HG03378 (cell line): ENCODE results near the gene TTPAL.

Experiments used
- ATAC-seq: cut with Tn5 transposase; IDR thresholded peaks from one replicate; pipeline ENCODE4 v1.9.1; 2021; ENCODE audit warnings: mild to moderate bottlenecking, moderate library complexity; ENCODE audit not compliant: unreplicated experiment

Gene TTPAL

DNA sequence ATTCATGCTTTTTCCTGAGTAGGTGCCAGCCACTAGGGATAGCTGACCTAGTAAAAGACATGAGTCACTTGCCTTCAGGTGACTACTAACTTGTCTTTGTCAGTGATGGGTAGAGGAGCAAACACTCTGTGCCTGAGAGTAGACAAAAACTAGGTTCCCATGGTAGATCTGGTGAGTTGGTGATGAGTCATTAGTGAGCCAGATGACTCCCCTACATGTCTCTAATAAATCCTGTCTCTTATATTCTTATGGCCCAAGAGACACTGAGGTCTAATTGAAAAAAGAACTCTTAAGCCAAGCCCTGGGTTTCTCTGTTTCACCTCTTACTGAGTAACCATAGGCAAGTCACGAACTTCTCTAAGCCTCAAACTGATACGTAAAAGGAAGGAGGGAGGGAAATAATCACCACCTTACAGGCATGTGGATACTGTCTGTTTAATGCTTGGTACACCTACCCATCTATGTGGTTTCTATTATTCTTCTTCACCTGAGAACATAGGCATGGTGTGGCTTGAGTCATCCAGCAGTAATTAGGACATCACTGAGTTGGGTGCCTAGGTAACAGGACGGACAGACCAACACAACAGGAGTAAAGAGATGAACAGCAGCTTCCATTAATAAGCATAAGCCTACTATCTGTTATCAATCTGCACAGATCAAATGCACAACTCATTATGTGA lies 20.3 kb downstream of the TTPAL start:
- no peak for ATAC-seq

DNA sequence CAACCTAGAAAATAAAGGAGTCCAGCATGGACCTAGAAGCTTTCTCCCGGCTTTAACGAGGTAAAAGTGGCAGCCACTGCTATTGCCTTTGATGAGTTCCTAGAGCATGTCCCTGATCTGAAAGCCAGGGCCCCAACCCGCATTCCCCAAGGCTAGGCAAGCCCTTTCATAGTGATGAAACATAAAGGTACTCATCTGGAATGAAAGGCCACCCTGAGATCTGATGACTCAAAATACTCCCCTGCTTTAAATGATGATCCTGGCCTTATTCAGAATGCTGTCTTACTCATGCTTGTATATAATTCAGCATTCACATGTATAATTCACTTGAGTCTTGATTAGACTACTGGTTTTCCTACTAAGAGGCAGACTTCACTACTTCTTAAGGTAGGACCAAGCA lies 21.3 kb downstream of the TTPAL start:
- ATAC-seq, result no peak

DNA sequence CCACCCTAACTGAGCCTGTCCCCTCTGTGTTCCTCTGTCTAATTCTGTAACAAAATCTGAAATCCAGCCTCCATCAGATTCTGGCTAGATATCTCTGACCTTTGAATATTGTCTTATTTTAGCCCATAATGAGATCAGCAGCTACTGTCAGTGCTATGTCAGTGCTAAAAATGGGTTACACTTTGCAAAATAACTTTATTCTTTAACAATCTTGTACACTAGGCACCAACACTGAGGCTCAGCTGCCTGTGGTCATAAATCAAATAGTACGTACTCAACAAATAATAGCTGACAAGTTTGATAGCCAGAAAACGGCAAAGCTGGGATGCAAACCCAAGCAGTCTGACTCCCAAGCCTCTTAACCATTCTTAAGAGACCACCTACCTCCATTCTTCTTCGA lies 22.1 kb downstream of the TTPAL start:
- no peak for ATAC-seq

DNA sequence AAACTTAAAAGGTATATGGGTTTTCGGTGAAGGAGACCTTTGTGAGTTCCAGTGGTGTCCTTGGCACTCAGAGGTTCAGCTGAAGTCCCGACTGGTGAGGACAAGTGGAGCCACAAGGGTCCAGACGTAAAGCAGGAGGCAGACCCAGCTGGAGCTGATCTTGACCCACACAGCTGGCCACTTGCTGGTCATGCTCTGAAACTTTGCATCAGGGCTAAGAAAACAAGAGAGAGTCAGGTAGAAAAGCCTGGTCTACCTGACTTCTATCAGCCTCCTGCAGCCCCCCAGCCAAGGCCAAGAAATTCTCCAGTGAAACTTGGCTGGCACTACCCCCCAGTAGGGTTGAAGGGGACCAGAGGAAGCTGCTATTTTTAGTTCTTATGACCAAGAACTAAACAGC lies 24.5 kb downstream of the TTPAL start:
- no peak for ATAC-seq

DNA sequence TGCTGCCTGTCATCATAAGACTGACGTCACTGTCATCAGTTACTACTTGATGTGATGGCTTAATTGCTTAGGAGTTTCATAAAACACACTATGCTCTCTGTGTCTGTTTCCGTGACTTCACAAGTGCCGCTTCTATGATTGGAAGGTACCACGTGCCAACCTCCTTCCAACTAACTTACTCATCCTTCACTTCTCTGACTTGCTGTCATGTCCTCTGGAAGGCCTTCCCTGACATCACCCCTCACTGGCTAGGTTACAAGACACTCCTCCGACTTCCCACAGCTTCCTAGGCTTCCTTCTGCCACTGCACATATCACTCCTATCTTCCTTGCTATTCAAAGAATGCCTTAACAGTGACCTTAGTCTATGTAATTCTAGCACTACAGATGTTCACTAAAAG lies 25.8 kb downstream of the TTPAL start:
- ATAC-seq, result no peak

DNA sequence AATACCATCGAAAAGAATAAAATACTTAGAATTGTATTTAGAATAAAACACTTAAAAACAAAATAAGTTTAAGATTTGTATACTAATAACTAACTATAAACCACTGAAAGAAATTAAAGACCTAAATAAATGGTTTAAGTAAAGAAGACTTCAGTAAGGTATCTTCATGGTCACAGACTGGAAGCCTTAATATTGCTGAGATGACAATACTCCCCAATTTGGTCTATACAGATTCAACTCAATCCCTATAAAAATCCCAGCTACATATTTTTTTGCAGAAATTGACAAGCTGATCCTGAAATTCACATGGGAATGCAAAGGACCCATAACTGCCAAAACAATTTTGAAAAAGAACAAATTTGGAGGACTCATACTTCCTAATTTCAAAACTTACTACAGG lies 27.3 kb downstream of the TTPAL start:
- ATAC-seq, result no peak

DNA sequence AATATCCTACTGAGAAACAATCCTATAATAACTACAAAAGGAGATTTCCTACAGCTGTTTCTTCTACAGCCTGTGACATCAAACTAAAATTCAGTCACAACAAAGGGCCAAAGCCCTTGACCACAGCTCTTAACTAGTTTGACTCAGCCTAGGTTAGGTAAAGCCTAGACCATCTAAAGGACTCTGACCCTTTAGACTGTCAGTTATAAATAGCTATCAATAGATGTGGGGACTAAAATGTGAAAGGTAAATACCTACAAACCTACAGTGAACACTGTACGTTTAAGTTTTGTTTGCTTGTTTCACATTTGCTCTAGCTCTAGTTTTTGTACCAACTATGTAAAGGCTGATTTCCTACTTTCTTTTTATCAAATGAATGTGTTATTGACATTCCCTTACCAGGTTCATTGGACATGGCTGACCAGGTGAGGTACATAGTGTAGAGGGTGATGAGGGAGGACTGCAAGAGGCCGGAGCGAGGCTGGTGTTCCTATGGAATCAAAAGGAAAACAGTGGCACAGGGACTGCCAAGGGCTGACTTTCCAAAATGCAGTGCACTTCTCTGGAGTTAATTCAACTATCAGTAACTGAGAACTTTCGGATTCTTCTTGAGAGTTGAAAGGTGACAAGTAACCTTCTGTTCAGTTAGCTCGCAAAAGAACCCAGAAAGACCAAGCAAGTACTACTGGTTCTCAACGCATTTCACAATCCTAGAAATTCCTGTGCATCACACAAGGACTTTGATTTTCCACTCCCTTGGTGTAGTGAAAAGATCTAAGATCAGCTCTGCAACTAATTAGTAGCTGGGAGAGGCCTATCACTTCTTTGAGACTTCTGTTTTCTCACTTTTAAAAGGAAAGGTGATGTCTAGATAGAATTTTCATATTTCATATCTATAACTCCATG lies 29.0 kb downstream of the TTPAL start:
- no peak for ATAC-seq

DNA sequence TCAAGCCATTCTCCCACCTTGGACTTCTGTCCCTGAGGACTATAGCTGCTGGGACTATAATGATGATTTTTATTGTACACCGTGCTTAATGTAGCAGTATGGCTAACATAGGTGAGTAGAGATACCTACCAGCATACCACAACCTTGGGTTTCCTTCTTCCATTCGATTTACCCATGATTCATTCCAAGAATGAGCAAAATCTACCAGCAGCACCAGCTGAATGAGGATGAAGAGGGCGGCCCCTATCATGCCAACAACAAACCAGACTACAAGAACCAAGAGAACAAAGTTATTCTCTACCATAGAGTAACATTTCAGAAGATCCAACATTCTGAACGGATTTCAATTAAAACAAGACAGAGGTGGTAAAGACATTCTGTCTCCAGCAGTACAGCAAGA lies 34.1 kb downstream of the TTPAL start:
- ATAC-seq, result no peak

DNA sequence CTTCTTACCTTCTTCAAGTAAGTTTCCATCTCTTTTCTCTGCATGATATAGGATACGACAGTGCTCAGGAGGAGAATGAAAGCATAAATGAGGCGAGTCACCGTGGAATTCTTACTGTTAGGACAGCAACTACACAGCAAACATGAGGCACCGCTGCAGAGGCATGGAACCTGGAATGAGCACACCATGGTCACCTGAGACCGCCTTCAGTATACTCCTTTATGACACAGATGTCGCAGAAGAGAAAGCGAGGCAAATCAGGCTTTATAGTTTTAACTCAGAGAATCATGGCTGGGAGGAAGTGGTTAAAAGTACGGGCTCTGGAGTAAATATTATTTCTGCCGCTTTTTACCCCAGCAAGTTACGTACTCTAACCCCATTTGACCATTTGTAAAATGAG lies 38.2 kb downstream of the TTPAL start:
- ATAC-seq, result no peak

DNA sequence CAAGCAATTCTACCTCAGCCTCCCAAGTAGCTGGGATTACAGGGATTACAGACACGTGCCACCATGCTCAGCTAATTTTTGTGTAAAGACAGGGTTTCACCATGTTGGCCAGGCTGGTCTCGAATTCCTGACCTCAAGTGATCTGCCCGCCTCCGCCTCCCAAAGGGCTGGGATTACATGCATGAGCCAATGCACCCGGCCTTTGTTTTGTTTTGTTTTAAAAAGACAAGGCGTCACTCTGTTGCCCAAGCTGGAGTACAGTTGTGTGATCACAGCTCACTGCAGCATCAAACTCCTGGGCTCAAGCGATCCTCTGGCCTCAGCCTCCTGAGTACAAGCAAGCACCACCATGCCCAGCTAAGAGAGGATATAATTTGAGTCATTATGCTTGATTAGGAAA lies 40.8 kb downstream of the TTPAL start:
- no peak for ATAC-seq

DNA sequence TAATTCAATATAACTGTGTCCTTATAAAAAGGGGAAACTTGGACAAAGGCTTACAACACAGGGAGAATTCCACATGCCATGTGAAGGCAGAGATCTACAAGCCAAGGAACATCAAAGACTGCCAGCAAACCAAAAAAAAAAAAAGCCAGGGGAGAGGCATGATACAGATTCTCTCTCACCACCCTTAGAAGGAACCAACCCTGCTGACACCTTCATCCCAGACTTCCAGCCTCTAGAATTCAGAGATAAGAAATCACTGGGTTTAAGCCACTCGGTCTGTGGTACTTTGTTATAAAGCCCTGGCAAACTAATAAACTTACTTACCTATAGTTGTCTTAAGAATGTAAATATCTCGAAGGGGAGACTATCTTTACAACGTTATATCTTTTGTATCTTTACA lies 41.8 kb downstream of the TTPAL start:
- no peak for ATAC-seq

DNA sequence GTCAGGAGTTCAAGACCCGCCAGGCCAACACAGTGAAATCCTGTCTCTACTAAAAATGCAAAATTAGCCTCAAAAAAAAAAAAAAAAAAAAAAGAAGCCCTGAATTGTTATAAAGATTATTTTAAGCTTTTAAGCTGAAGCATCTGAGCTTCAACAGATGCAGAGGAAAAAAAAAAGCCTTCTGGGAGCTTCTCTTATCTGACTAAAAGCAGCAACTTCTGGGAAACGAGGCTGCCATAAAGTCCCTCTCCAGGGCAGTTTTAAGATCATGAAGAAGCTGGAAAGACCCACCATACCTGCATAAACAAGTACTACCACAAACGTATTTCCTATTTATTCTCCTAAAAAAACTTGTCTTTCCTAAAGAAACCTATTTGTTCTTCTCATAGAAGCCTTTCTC lies 42.6 kb downstream of the TTPAL start:
- ATAC-seq, result no peak

DNA sequence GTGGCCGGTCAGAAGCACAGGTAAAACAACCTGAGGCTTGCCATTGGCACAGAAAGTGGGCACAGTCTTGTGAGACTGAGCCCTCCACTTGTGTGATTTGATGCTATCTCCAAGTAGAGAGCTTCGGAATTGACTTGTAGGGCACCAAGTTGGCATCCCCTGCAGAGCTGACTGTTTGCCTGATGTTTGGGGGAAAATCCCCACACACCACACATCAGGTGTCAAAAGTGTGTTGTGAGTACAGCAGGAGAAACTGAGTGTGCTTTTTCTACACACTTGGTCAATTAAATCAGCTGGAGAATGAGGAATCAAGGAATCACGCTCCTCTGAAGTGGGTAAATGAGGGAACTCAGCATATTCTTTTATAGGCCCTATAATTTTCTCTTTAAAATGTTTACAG lies 45.2 kb downstream of the TTPAL start:
- no peak for ATAC-seq

DNA sequence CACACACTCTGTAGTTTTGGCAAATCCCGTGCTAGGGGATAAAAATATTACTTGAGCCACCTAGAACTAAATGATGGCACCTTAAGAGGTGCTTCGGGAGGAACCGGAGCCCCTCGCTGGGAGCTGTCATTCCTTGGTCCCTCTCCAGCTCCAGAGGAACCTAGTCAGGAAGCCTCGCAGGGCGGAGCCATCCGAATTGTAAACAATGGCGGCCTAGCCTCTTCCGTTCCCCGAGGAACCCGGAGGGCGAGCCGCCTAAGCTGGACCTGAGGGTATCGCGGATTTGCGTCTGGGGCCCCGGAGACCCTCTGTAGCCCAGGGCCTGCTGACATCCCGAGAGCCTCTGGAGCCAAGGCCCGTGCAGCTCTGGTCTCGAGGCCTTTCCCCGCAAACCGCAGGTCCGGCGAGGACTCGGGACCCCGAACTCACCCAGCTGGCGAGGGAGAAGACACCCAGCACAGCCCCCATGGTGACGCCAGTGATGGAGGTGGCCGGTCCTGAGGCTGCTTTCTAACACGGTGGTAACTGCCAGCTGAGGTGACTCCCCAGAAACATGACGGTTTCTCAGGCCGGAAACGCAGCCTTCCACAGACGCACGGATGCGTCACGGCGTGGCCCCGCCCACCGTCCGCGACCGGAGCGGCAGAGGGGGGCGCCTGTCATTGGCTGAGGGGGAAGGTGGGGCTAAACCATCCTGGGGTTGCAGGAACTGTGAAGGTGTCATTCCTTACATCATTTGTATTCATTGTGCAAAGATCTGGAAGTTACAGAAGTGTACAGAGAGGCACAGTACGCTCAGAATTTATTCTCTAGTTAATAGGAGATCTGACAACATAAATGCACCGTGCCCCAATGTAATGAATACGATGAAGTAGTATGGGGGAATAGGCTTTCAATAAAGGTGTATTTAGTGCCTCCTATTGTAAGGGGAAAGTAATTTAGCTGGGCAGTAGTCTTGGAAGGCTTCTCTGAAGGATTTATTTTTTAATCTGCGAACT lies 46.1 kb downstream of the TTPAL start, which contains the start of gene SERINC3:
TSS of gene SERINC3 (minus strand) at position 587 of the 998 bp plus-strand sequence. CDS start at position 468, 119 bp downstream.
- ATAC-seq, result peak; percentile 94

DNA sequence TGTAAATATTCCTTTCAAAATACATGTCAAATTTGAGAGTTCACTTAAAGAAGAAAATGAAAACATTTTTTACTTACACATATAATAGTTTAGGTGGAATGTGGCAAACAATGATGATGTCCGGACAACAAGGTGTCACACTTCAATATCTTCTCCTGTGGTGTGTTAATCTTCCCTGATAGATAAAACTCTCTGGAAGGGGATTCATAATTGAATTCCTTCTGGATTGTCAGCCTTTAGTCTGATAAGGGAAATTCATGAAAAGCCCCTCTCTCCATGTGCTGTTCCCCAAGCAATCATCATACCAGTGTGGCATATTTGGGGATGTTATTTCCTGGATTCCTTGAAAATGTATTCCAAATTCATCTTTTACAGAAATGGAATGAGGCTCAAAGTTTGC lies 47.2 kb downstream of the TTPAL start:
- no peak for ATAC-seq

DNA sequence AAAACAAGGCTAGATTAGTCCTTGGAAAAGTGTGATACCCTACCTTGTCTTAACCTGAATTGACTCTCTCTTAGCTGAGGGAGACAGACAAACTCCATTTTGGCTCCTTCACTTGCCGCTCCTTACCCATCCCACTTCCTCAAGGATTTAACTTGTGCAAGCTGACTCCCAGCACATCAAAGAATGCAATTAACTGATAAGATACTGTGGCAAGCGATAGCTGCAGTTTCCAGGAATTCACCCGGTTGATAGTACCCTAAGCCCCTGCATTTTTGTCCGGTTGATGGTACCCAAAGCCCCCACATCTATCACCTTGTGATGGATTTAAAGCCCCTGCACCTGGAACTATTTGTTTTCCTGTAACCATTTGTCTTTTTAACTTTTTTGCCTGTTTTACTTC lies 48.1 kb downstream of the TTPAL start:
- ATAC-seq, result no peak

DNA sequence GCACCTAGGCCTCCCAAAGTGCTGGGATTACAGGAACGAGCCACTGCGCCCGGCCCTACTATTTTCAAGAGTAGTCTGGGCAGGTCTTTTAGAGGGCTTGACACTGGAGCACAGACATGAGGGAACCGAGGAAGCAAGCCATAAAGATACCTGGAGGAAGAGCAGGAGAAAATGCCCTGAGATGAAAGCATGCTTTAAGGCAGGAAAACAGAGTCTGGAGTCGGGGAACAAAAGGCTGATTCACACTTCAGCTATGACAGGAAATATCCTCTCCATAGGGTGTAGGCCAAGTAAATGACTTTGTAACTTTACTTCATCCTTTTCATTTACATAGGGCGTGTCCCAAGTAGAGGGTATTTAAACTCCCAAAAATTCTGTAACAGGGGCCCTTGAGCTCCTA lies 50.5 kb downstream of the TTPAL start:
- ATAC-seq, result no peak

DNA sequence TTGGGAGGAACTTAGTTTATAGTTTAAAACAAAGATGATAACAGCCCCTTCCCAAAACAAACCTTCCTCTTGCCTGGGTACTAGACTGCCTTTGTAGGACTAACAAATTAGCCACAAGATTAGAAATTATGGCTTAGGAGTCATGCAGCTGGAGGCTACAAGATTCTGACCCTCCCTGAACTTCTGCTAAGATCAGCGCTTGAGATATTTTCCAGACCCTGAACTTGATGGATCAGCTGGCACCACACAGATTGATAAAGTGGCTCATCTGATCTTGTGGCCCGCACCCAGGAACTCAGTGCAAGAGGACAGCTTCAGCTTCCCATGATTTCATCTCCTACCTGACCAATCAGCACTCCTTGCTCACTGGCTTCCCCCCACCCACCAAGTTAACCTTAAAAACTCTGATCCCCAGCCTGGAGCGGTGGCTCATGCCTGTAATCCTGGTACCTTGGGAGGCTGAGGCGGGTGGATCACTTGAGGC lies 52.1 kb downstream of the TTPAL start:
- no peak for ATAC-seq

DNA sequence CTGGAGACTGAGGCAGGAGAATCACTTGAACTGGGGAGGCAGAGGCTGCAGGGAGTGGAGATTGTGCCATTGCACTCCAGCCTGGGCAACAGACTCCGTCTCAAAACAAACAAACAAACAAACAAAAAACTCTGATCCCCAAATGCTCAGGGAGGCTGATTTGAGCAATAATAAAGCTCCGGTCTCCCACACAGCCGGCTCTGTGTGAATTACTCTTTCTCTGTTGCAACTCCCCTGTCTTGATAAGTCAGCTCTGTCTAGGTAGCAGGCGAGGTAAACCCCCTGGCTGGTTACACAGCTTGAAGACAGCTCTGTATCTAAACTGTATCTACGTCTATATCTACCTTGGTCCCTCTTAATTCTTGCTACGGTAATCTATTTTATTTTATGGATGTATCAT lies 52.6 kb downstream of the TTPAL start:
- no peak for ATAC-seq

DNA sequence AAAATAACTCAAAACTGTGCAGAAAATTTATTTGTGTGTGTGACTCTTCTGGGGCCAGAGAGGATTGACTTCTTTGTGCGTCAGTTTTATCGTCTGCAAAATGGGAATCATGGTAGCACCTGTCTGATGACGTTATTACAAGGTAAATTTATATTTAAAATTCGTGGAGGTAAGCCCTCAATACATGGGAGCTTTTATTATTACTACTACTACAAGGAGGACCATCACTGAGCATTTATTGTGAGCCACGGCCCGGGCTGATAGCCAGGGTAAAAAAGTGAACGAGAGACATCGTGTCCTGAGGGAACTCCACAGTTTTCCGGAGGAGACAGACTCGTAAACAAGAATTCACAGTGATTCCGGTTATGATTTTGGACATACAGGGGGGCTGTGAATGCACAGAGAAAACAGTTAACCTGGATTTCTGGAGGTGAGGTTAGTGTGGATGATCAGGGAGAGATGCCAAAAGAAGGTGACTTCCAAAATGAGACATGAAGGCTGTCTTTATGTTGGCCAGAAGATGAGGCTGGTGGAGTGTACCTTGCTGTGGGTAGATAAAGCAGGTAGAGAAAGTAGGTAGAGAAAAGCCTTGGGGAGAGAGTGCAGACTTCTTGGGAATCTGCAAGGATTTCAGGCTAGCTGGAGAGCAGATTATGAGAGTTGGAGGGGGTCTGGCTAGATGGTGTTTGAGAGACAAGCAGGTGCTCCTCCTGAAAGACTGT lies 56.7 kb downstream of the TTPAL start:
- ATAC-seq, result no peak
